Left lung (tissue), 10 donors: ENCODE measurements around the gene SMCO1. TPM values are rescaled to one million over a fixed set of nuclear protein-coding genes. Genes with fewer than 3 reads are reported as not detected.
"Not testable (repeated sequence)": the region's sequence is repeated elsewhere in the genome, so short reads cannot be mapped to it uniquely, and the experiment has no call there.

Source experiments
- ATAC-seq: fragments of 200-7000 bp; cut with Tn5 transposase; one replicate; pipeline ENCODE4 v1.9.1; 2020; ENCODE audit warnings: moderate library complexity
- DNase-seq, 4 donors: peaks; one replicate each; pipeline ENCODE4 v3.0.0-alpha.2; 2013 to 2020
- H3K27ac ChIP-seq, 2 donors: fragments of 200-600 bp; sonication (generic) in 1 of 2; one replicate each; pipeline versions ENCODE4 v1.5.0 to v1.8.0; 2020 to 2021
- H3K27me3 ChIP-seq, 2 donors: fragments of 200-600 bp; sonication (generic) in 1 of 2; one replicate each; pipeline versions ENCODE4 v1.5.0 to v1.8.0; 2020 to 2021
- H3K36me3 ChIP-seq, 2 donors: fragments of 200-600 bp; sonication (generic) in 1 of 2; one replicate each; pipeline versions ENCODE4 v1.5.0 to v1.8.0; 2020 to 2021
- H3K4me1 ChIP-seq, 2 donors: fragments of 200-600 bp; one replicate each; pipeline ENCODE4 v1.8.0; 2021
- H3K4me3 ChIP-seq, 2 donors: fragments of 200-600 bp; sonication (generic) in 1 of 2; one replicate each; pipeline versions ENCODE4 v1.5.0 to v1.8.0; 2020 to 2021; ENCODE audit warnings: mild to moderate bottlenecking in 1 of 2
- H3K9me3 ChIP-seq, 2 donors: fragments of 200-600 bp; sonication (generic) in 1 of 2; one replicate each; pipeline versions ENCODE4 v1.5.0 to v1.8.0; 2020 to 2021
- intact Hi-C, 2 donors: fragments of 100-400 bp; cut with DNase I; formaldehyde crosslinking; loops; one replicate each; pipeline versions ENCODE4 v1.11.2 to v1.14.2; 2022
- polyA plus RNA-seq, 6 donors: library from polyadenylated mRNA; unstranded; fragments of 120-200 nt; gene quantifications; one replicate each; pipeline ENCODE4 v1.2.1, GENCODE V29; 2013; ENCODE audit not compliant: insufficient read length in 6 of 6
- total RNA-seq, 2 donors: library from RNA; stranded (reverse); fragmentation: NEBNext Ultra II Directional; extraction: Animal tissue kit (Norgen Biotek cat#: 25700); gene quantifications; one replicate each; pipeline ENCODE4 v1.2.1, GENCODE V29; 2021
- TF ChIP-seq, protein P1 (sequence below), 2 donors: fragments of 200-600 bp; sonication (generic) in 1 of 2; IDR thresholded peaks; one replicate each; pipeline versions ENCODE4 v1.5.0 to v1.8.0; 2021; ENCODE audit warnings: antibody characterized with exemption in 2 of 2
- donor health status: DM: no; HTN: yes; CAD: no.
- donor health status: DM: no; HTN: no; CAD: no.

The SMCO1 gene
- total and polyA plus RNA-seq, 8 donors = 0.07 TPM; not detected in 7

DNA sequence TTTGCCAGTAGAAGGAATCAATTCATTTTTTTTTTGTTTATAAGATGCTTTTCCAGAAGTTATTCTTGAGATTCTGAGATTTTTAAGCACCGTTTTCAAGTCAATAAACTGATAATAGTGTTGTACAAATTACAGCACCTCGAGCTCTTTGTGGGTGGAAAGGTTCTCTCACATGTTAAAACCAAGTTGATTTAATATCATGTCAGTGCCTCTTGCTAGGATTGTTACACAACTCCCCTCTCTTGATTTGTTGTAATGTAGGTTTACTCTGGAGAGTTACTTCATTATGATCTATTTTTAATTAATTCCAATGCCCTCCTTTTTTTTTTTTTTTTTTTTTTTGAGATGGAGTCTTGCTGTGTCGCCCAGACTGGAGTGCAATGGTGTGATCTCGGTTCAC is 57.1 kb downstream of the SMCO1 start:
- Histone ChIP-seq H3K4me3 (no peak overlapping the region), H3K27me3 (no peaks in the 10 kb centered on the region), H3K9me3 (no peaks in the 10 kb centered on the region), H3K4me1 (peaks cover 0 to 6% of the 10 kb centered on the region in 2 donors), H3K36me3 (no peaks in the 10 kb centered on the region), H3K27ac (no peak overlapping the region)
- TF ChIP-seq, protein P1, sequence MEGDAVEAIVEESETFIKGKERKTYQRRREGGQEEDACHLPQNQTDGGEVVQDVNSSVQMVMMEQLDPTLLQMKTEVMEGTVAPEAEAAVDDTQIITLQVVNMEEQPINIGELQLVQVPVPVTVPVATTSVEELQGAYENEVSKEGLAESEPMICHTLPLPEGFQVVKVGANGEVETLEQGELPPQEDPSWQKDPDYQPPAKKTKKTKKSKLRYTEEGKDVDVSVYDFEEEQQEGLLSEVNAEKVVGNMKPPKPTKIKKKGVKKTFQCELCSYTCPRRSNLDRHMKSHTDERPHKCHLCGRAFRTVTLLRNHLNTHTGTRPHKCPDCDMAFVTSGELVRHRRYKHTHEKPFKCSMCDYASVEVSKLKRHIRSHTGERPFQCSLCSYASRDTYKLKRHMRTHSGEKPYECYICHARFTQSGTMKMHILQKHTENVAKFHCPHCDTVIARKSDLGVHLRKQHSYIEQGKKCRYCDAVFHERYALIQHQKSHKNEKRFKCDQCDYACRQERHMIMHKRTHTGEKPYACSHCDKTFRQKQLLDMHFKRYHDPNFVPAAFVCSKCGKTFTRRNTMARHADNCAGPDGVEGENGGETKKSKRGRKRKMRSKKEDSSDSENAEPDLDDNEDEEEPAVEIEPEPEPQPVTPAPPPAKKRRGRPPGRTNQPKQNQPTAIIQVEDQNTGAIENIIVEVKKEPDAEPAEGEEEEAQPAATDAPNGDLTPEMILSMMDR (IDR thresholded peaks at IDR 0.05) = no peak
- intact Hi-C loops = no loop called here
- DNase-seq (no peak), ATAC-seq (no peak)

DNA sequence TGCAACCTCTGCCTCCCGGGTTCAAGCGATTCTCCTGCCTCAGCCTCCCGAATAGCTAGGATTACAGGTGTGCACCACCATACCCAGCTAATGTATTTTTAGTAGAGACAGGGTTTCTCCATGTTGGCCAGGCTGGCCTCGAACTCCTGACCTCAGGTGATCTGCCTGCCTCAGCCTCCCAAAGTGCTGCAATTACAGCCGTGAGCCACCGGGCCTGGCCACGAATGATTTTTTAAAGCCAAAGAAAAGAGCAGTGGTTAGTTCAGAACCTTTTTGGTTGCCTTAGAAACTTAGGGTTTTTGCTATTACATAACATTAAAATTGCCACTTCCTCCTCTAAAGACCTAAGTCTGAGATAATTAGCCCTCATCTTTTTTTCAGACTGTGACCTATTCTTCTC is 57.7 kb downstream of the SMCO1 start:
- H3K4me1 ChIP-seq, intact Hi-C loops, DNase-seq, ATAC-seq, H3K27ac ChIP-seq, H3K4me3 ChIP-seq, H3K36me3 ChIP-seq, H3K9me3 ChIP-seq, H3K27me3 ChIP-seq: not testable (repeated sequence)

Other genes starting within 250 kb of the SMCO1 start
- gene PCYT1A, start 227.6 kb downstream of the SMCO1 start, total RNA-seq = 10 to 100 TPM; 46.6 to 71.0 TPM
- gene PCYT1A, start 227.6 kb downstream of the SMCO1 start, polyA plus RNA-seq = 10 to 100 TPM; 36.2 to 44.6 (median 39.8) TPM
- gene DYNLT2B, start 197.1 kb downstream of the SMCO1 start, total RNA-seq = 1 to 10 TPM; 6.0 to 6.8 TPM
- 10 to 100 TPM; 23.5 to 26.9 (median 26.4) TPM for gene DYNLT2B, start 197.1 kb downstream of the SMCO1 start, polyA plus RNA-seq
- 10 to 100 TPM in 1 of 2 donors, 1 to 10 TPM in 1; 6.7 to 15.2 TPM for gene TM4SF19, start 177.0 kb downstream of the SMCO1 start, total RNA-seq
- gene TM4SF19, start 177.0 kb downstream of the SMCO1 start, polyA plus RNA-seq = under 1 TPM; 0.26 to 0.63 (median 0.34) TPM
- 10 to 100 TPM; 42.5 to 56.3 TPM for gene UBXN7, start 82.9 kb downstream of the SMCO1 start, total RNA-seq
- 10 to 100 TPM; 35.2 to 43.4 (median 37.5) TPM for gene UBXN7, start 82.9 kb downstream of the SMCO1 start, polyA plus RNA-seq
- 10 to 100 TPM; 22.8 to 30.0 TPM for gene RNF168, start 11.6 kb downstream of the SMCO1 start, total RNA-seq
- gene RNF168, start 11.6 kb downstream of the SMCO1 start, polyA plus RNA-seq = 10 to 100 TPM; 18.1 to 19.6 (median 18.6) TPM
- gene WDR53, start 53.2 kb upstream of the SMCO1 start, total RNA-seq = 10 to 100 TPM; 10.2 to 10.7 TPM
- 10 to 100 TPM; 12.8 to 21.8 (median 17.6) TPM for gene WDR53, start 53.2 kb upstream of the SMCO1 start, polyA plus RNA-seq
- gene FBXO45, start 53.3 kb upstream of the SMCO1 start, total RNA-seq = 10 to 100 TPM in 1 of 2 donors, 1 to 10 TPM in 1; 8.2 to 10.0 TPM
- gene FBXO45, start 53.3 kb upstream of the SMCO1 start, polyA plus RNA-seq = 10 to 100 TPM; 14.1 to 17.1 (median 15.4) TPM
- 10 to 100 TPM; 12.3 to 21.8 TPM for gene NRROS, start 124.3 kb upstream of the SMCO1 start, total RNA-seq
- gene NRROS, start 124.3 kb upstream of the SMCO1 start, polyA plus RNA-seq = 1 to 10 TPM; 4.8 to 9.5 (median 7.0) TPM
- 1 to 10 TPM; 3.1 TPM for gene CEP19, start 196.9 kb upstream of the SMCO1 start, total RNA-seq
- 1 to 10 TPM; 3.0 to 4.7 (median 3.8) TPM for gene CEP19, start 196.9 kb upstream of the SMCO1 start, polyA plus RNA-seq
- gene PIGX, start 197.0 kb upstream of the SMCO1 start, total RNA-seq = 10 to 100 TPM; 21.7 to 21.9 TPM
- 10 to 100 TPM; 20.1 to 28.2 (median 22.5) TPM for gene PIGX, start 197.0 kb upstream of the SMCO1 start, polyA plus RNA-seq
- gene PAK2, start 224.5 kb upstream of the SMCO1 start, total RNA-seq = 10 to 100 TPM; 71.6 to 87.1 TPM
- 10 to 100 TPM; 62.8 to 79.7 (median 76.9) TPM for gene PAK2, start 224.5 kb upstream of the SMCO1 start, polyA plus RNA-seq